ENCODE measurements around the gene MYO15A.

MYO15A gene

DNA sequence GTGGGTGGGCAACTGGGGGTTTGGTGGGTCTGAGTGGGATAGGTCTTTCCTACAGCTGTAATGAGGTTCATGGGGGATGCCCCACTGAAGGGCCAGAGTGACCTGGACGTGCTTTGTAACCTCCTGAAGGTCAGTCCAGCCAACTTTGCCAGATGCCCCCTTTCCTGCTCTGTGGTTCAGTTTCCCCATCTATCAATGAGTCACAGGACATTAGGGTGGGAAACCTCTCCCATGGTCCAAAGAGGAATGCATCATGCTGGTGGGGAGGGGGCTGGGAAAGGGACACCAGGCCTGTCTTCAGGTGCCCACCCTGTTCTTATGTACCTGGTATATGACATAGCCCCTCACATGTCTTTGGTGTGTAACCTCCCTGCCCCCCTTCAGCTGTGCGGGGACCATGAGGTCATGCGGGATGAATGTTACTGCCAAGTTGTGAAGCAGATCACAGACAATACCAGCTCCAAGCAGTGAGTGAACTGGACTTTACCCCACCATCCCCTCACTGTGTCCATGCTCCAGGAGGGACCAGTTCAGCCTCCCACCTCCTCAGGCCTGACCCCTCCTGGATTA lies 51.1 kb downstream of the MYO15A start:
- DNase-seq: peak; percentile 19

DNA sequence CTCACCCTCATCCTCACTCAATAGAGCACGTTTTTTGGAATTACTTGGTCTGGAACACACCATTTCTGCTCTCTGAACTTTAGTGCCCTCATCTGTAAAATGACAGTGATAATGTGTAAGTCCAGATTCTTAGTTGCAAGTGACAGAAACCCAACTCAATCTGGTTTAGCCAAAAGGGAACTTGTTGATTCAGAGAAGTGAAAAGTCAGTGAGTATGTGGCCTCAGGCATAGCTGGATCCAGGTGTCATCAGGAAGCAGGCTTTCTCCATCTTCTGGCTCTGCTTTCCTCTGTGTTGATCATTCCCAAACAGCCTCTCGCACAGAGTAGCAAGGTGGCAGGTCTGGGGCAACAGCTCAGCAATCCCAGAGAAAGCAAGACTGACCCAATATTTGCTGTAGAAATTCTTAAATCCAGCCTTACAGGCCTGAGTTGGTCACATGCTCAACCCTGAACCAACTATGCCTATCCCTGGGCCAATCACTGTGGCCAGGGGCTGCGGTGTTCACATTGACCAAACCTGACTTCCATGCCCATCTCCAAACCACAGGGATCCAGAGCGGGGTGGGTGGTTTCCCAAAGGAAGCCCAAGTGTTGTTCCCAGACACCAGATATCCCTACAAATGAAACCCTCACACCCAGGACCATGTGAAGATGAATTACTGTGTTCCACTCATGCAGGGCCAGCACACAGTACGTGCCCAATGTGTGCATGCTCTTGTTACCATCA lies 51.7 kb downstream of the MYO15A start:
- DNase-seq: no peak

GRCh38 chr17:18161207-18162145 lies 52.9 kb downstream of the MYO15A start:
- no peak for DNase-seq

DNA sequence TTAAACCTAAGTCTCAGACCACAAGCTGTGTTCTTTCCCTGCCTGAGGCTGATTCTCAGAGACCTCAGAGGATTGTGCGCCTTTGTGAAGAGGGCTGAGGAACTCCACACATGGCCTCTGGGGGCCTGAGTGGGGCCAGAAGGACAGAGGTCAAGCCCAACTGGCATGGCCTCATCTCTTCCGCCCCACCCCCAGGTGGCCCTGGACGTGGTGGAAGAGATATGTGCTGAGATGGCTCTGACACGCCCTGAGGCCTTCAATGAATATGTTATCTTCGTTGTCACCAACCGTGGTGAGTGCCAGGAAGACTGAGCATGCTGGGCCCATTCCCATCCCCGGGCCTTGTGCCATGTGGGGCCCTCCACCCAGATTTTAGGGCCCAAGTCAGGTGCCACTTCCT lies 55.0 kb downstream of the MYO15A start:
- no peak for DNase-seq

DNA sequence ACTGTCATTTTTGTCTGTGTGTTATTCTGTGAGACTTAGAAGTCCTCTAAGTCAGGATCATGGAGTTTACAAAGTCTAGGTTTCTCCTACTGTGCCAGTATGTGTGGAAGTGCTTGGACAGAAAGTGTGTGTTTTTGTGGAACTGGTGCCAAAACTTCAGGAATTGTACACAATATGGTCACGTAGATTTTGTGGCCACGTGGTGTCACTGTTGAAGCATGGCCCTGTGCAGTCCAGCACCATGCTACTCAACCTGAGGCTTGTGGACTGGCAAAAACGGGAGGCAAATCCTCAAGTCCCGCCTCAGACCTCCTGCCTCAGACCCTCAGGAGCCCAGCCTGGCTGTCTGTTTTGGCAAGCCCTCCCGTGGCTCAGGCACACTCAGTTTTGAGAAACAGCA lies 58.3 kb downstream of the MYO15A start:
- DNase-seq: no peak

DNA sequence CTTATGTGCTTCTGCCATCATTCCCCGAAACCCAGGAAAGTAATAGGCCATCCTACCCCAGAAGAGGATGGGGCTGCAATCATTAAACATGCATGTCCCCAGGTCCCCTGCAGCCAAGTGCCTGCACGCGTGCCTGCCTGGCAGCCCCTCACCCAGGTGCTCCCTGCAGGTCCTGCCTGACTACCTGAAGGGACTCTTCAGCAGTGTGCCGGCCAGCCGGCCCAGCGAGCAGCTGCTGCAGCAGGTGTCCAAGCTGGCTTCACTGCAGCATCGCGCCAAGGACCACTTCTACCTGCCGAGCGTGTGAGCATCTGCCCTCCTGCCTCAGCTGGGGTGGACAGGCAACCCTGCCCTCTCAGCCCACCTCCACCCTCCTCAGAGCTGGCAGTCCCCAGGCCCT lies 58.9 kb downstream of the MYO15A start:
- no peak for DNase-seq

- no peak for DNase-seq
These were observed 64.1 kb downstream of the MYO15A start for GRCh38 chr17:18172531-18173278.

DNA sequence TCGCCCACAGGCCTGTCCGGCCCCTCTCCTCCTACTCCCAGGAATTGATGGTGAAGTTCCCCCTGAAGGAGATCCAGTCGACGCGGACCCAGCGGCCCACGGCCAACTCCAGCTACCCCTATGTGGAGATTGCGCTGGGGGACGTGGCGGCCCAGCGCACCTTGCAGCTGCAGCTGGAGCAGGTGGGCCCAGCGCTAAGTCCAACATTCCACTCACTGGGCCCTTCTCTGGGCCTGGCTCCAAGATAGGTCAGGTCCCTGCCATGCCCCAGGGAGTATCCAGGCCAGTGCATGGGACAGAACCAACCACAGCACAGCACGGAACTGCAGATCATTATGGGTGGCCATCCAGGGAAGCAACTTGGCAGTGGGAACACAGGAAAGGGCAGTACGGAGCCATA lies 65.2 kb downstream of the MYO15A start:
- DNase-seq: no peak

- DNase-seq: no peak
These were observed 67.6 kb downstream of the MYO15A start for GRCh38 chr17:18176176-18176575.

DNA sequence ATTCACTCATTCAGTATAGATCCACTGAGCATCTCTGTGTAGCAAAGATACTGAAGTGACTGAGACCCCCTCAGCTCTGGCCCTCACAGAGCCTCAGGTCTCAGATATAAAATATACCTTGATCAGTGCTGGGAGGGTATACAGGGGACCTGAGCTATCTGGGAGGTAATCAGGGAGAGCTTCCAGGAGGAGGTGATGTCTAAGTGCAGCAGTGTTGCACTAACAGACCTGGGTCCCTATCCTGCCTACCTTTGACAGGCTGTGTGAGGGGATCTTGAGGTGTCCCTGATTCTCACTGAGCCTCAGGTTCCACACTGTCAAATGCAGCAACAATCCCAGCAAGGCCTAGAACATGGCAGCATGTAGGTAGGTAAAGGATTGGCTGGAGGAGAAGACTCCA lies 68.6 kb downstream of the MYO15A start:
- no peak for DNase-seq

GRCh38 chr17:18177722-18178121 lies 69.2 kb downstream of the MYO15A start:
- DNase-seq: no peak

GRCh38 chr17:18179196-18179595 lies 70.6 kb downstream of the MYO15A start:
- DNase-seq: no peak

DNA sequence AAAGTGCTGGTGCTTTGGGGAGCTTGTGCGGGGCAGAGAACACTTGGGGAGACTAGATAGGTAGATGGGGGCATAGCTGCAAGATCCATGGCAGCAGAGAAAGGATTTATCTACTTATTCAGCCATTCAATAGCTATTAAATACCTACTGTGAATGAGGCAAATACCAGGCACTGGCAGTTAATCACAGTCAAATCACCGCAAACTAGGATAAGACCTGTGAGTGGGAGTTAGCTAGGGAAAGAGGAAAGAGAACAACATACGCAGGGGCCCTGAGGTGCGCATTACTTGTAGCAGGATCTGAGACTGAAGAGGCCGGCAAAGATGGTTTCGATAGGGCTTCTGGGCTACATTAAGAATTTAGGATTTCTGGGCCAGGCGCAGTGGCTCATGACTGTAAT lies 71.2 kb downstream of the MYO15A start:
- no peak for DNase-seq

DNA sequence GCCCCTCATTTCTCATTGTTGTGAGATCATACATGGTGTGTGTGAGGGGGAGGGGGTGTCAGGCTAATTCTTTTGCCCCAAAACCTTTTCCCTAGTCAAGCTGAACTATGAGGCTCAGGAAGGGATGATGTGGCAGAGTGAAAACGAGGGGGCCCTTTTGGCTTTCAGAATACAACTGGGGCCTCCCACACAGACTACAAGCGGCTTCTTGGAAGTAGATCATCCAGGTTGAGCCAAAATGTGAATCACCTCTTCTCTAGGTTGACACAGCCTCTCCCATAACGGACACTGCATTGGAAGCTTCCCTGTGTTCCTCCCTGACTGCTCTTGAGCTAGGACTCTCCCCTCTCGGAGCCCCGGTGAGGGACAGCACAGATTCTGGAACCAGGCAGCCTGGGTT lies 72.8 kb downstream of the MYO15A start:
- DNase-seq: peak; percentile 46

- DNase-seq: no peak
These were observed 73.8 kb downstream of the MYO15A start for GRCh38 chr17:18182110-18182977.

- DNase-seq: peak; percentile 89
These were observed 74.4 kb downstream of the MYO15A start for GRCh38 chr17:18182978-18183333.

DNA sequence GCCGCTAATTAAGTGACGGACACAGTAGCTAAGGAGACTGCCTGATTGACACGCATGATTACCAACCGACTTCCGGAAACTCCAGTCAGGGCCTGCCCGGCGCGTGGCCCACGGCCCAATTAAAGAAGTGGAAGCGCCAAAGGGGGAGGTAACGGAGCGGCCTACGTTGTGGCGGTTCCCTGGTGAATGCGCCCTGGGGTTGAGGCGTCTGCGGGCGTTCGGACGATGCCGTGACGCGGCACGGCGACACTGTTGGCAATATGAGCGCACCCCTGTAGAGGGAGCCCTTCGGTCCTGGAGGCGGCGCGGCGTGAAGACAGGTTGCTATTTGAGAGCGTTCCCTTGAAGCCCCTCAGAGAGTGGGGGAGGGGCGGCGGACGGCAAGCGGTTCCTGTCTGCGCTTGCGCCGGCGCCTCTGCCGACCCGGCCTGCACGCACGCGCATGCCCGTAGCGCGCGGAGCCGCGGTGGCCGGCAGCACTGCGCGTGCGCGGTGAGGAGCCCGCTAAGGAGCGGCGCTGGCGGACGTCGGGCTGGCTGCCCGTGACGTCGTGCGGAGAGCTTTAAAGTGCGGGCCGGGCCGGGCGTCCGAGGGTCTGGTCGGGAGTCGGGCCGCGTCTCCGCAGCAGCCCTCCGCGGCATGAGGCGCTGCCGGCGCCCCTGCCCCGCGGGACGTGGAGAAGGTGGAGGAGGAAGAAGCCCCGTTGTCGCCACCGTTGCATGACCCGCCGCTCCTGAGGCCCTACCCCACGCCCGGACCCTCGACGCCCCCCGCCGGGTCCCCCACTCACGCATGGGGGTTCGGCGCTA lies 75.0 kb downstream of the MYO15A start, which contains the start of gene ALKBH5:
ALKBH5 (plus strand) TSS at position 495 of the 809 bp plus-strand sequence. CDS start 416 bp downstream, outside the sequence.
- DNase-seq: peak; percentile 100

DNA sequence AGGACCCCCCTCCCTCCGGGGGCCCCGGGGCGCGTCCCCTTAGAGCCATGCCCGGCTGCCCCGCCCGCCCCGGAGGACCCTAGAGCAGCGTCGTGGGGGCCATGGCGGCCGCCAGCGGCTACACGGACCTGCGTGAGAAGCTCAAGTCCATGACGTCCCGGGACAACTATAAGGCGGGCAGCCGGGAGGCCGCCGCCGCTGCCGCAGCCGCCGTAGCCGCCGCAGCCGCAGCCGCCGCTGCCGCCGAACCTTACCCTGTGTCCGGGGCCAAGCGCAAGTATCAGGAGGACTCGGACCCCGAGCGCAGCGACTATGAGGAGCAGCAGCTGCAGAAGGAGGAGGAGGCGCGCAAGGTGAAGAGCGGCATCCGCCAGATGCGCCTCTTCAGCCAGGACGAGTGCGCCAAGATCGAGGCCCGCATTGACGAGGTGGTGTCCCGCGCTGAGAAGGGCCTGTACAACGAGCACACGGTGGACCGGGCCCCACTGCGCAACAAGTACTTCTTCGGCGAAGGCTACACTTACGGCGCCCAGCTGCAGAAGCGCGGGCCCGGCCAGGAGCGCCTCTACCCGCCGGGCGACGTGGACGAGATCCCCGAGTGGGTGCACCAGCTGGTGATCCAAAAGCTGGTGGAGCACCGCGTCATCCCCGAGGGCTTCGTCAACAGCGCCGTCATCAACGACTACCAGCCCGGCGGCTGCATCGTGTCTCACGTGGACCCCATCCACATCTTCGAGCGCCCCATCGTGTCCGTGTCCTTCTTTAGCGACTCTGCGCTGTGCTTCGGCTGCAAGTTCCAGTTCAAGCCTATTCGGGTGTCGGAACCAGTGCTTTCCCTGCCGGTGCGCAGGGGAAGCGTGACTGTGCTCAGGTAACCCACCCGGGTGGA lies 75.8 kb downstream of the MYO15A start:
- DNase-seq: no peak

DNA sequence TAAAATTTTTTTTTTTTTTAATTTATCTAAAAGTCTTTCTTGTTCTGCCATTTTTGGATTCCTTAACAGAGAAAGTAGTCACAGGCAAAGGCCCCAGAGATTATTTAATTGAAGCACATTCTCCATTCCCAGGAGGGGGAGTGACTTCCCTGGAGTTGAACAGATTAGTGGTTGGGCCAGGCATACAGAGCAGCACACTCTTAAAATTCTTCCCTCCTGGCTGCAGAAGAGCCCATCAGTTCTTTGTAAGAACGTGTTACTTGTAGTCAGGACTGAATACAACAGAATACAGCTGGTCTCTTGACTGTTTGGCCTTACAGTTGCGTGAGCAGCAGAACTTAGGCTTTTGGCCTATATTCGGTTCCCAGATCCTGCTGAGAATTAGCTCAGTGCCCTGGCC lies 76.8 kb downstream of the MYO15A start:
- DNase-seq: peak; percentile 34
